ENCODE measurements around the gene IRF7.

DNA sequence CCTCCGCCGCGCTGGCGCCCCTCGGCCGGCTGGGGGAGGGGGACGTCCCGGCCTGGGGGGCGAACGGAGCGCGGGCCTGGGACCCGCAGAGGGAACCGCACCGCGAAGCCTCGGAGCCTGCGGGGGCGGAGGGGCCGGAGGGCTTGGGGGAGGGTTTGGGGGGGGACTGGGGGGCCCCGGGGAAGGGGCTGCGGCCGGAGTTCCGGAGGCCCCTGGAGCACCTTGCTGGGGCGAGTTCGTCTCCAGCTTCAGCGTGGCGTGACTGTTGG, 11.5 kb upstream of the IRF7 start:
- TF ChIP-seq ZBTB7A (IDR thresholded peaks at IDR 0.05; ENCODE audit: low read depth): no peak
- TF ChIP-seq CREB1 (IDR thresholded peaks at IDR 0.05; ENCODE audit: low read depth): no peak
- TF ChIP-seq FOXM1 (IDR thresholded peaks at IDR 0.05; ENCODE audit: borderline replicate concordance, low read depth): no peak
- TF ChIP-seq YY1 (IDR thresholded peaks at IDR 0.05; ENCODE audit: low read depth): no peak
- TF ChIP-seq EP300 (IDR thresholded peaks at IDR 0.05; ENCODE audit: borderline replicate concordance): no peak
- TF ChIP-seq, protein P1, sequence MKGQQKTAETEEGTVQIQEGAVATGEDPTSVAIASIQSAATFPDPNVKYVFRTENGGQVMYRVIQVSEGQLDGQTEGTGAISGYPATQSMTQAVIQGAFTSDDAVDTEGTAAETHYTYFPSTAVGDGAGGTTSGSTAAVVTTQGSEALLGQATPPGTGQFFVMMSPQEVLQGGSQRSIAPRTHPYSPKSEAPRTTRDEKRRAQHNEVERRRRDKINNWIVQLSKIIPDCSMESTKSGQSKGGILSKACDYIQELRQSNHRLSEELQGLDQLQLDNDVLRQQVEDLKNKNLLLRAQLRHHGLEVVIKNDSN (IDR thresholded peaks at IDR 0.05): no peak
- TF ChIP-seq TEAD4 (IDR thresholded peaks at IDR 0.05): no peak
- TF ChIP-seq CEBPB (IDR thresholded peaks at IDR 0.05): no peak
- TF ChIP-seq TAF1 (IDR thresholded peaks at IDR 0.05; ENCODE audit: low read depth): no peak
- TF ChIP-seq, protein P2, sequence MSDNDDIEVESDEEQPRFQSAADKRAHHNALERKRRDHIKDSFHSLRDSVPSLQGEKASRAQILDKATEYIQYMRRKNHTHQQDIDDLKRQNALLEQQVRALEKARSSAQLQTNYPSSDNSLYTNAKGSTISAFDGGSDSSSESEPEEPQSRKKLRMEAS (IDR thresholded peaks at IDR 0.05): no peak
- TF ChIP-seq, protein P3, sequence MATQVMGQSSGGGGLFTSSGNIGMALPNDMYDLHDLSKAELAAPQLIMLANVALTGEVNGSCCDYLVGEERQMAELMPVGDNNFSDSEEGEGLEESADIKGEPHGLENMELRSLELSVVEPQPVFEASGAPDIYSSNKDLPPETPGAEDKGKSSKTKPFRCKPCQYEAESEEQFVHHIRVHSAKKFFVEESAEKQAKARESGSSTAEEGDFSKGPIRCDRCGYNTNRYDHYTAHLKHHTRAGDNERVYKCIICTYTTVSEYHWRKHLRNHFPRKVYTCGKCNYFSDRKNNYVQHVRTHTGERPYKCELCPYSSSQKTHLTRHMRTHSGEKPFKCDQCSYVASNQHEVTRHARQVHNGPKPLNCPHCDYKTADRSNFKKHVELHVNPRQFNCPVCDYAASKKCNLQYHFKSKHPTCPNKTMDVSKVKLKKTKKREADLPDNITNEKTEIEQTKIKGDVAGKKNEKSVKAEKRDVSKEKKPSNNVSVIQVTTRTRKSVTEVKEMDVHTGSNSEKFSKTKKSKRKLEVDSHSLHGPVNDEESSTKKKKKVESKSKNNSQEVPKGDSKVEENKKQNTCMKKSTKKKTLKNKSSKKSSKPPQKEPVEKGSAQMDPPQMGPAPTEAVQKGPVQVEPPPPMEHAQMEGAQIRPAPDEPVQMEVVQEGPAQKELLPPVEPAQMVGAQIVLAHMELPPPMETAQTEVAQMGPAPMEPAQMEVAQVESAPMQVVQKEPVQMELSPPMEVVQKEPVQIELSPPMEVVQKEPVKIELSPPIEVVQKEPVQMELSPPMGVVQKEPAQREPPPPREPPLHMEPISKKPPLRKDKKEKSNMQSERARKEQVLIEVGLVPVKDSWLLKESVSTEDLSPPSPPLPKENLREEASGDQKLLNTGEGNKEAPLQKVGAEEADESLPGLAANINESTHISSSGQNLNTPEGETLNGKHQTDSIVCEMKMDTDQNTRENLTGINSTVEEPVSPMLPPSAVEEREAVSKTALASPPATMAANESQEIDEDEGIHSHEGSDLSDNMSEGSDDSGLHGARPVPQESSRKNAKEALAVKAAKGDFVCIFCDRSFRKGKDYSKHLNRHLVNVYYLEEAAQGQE (IDR thresholded peaks at IDR 0.05; ENCODE audit: low read depth): no peak
- TF ChIP-seq RAD21 (IDR thresholded peaks at IDR 0.05; ENCODE audit: low read depth): no peak
- TF ChIP-seq TCF12 (IDR thresholded peaks at IDR 0.05; ENCODE audit: low read depth): no peak
